ENCODE measurements around the gene SLC34A3.

Gene SLC34A3

GRCh38 chr9:137223078-137223970, 7.4 kb upstream of the SLC34A3 start:
- in situ Hi-C loops (cut with HindIII; ENCODE audit: low pct_unique_long_range_greater_than_20kb, low sequenced_read_pairs) = no loop called here
- no peak; the same call in none of the 2 replicates for TF ChIP-seq JUND (IDR thresholded peaks at IDR 0.05; ENCODE audit: low read depth)
- DNase-seq (ENCODE audit: low read depth in 1 of 2, low spot score in 1 of 2) = peak; percentile 99 to 100

DNA sequence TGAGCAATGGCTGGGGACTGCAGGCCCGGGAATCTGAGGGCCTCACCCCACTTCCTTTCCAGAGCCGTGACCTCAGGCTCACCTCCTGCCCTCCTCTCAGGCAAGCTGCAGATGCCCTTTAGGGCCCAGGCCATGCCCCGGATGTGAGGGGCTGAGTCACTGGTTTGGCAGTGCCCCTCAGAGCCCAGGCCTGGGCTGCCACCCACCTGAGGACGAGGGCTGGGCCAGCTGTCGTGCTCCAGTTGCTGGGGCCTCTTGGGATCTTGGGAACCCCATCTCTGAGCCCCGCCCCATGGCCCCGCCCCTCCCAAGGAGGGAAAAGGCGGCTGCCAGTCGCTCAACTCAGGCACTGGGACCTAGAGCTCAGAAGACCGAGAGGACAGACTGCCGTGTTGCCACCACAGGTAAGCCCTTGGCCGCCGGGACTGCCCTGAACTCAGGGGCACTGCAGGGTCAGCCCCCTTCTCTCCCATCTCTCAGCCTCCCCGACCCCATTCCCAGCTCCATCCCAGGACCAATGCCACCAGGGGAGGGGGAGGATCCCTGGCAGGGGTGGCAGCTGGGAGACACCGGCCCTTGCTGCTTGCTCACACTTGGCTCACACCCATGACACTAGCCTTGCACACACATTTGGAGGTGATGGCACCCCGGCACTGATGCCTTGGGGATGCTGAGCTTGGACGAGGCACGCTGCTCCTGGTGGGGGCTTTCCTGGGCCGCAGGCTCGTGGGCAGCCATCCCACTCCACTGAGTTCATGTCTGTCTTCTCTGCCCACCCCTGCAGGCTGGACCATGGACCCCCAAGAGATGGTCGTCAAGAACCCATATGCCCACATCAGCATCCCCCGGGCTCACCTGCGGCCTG, 5.6 kb upstream of the SLC34A3 start, which contains the start of gene CYSRT1:
Gene CYSRT1 (plus strand): TSS at position 345 of the 865 bp plus-strand sequence. CDS start 448 bp downstream, at position 793.
- peak in 1 of 2 experiments; percentile 54 for DNase-seq (ENCODE audit: low read depth in 1 of 2, low spot score in 1 of 2)
- TF ChIP-seq JUND (IDR thresholded peaks at IDR 0.05; ENCODE audit: low read depth) = no peak
- in situ Hi-C loops (cut with HindIII; ENCODE audit: low pct_unique_long_range_greater_than_20kb, low sequenced_read_pairs) = no loop called here

DNA sequence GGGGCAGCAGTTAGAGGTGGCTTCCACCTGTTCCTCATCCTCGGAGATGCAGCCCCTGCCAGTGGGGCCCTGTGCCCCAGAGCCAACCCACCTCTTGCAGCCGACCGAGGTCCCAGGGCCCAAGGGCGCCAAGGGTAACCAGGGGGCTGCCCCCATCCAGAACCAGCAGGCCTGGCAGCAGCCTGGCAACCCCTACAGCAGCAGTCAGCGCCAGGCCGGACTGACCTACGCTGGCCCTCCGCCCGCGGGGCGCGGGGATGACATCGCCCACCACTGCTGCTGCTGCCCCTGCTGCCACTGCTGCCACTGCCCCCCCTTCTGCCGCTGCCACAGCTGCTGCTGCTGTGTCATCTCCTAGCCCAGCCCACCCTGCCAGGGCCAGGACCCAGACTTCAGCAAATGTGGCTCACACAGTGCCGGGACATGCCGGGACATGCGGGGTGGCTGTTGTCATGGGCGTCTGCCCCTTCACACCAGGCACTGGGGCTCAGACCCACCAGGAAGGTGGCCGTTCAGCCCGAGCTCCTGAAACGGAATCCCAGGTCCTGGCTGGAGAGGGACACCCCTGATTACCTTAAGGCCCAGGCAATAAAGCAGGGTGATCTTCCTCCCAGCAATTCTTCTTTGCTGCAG, 4.9 kb upstream of the SLC34A3 start:
- TF ChIP-seq JUND (IDR thresholded peaks at IDR 0.05; ENCODE audit: low read depth) = no peak
- DNase-seq (ENCODE audit: low read depth in 1 of 2, low spot score in 1 of 2) = no peak
- in situ Hi-C loops (cut with HindIII; ENCODE audit: low pct_unique_long_range_greater_than_20kb, low sequenced_read_pairs) = no loop called here

DNA sequence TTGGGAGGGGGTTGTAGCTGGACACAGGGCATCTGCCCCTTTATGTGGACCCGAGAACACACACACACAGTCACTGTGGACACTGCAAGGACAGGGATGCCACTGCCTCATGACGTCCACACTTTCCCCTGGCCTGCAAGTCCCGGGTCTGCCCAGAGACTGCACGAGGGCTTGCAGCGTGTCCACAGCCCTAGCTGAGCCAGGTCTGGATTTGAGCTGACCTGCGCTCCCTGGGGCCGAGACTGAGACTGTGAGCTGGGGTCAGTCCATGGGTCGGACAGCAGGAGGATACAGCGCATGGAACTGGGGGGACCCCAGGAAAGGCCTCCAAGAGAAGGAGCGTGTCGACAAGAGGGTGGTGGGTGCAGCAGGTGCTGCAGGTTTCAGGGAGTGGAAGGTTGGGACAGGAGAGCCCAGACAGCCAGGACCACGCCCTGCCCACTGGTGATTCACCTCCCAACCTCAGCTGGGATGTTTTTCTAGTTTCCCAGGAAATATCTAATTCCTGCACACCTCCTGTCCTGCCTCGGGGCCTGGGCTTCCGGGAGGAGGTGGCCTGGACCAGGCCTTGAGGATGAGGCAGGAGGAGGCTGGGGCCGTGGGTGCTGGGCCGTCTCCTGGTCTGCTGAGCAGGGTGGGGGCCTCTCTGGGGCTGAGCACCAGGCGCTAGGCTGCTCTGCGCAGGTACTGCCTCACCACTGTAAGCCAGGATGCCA, 4.2 kb upstream of the SLC34A3 start:
- no peak for TF ChIP-seq JUND (IDR thresholded peaks at IDR 0.05; ENCODE audit: low read depth)
- DNase-seq (ENCODE audit: low read depth in 1 of 2, low spot score in 1 of 2) = peak in 1 of 2 experiments; percentile 81
- in situ Hi-C loops (cut with HindIII; ENCODE audit: low pct_unique_long_range_greater_than_20kb, low sequenced_read_pairs) = no loop called here

DNA sequence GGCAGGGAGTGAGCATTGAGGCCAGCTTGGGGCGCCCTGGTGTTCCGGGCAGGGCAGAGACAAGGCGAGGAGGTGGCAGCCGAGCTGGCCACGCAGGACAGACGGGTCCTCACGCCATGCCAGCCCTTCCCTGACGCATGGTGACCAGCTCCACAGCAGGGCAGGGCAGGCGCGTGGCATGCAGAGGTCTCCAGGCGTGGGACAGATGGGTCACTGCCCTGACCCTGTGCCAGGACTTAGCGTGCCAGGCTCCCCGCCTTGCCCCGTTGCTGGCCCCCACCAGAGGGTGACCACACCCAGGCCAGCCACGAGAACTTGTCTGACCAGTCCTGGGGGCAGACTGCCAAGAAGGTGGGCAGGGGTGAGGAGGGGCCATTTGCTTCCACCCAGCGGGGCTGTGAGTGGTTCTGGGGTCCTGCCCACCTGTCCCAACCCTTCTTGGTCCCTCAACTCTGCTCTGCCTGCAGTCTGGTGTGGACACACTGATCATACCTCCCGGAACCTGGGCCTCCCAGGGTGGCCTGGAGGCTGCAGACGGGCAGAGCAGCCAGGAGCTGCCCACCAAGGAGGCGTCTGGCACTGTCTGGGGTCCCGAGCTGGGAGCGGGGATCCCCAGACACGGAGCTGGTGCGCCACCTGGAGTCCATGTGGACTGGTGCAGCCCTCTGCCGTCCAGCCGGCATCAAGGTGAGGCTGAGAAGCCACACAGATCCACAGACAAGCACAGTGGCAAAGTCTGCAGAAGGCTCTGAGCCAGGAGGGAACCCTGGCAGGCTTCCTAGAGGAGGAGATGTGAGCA, 3.4 kb upstream of the SLC34A3 start, which contains the start of gene RNF224:
Gene RNF224 (plus strand): TSS at position 449 of the 799 bp plus-strand sequence. CDS start 834 bp downstream, outside the sequence.
- DNase-seq (ENCODE audit: low read depth in 1 of 2, low spot score in 1 of 2) = peak; percentile 93 to 94
- in situ Hi-C loops (cut with HindIII; ENCODE audit: low pct_unique_long_range_greater_than_20kb, low sequenced_read_pairs) = no loop called here
- no peak for TF ChIP-seq JUND (IDR thresholded peaks at IDR 0.05; ENCODE audit: low read depth)

- in situ Hi-C loops (cut with HindIII; ENCODE audit: low pct_unique_long_range_greater_than_20kb, low sequenced_read_pairs) = no loop called here
- TF ChIP-seq JUND (IDR thresholded peaks at IDR 0.05; ENCODE audit: low read depth) = no peak
- DNase-seq (ENCODE audit: low read depth in 1 of 2, low spot score in 1 of 2) = no peak
Measured at GRCh38 chr9:137227853-137228505, 2.7 kb upstream of the SLC34A3 start.

DNA sequence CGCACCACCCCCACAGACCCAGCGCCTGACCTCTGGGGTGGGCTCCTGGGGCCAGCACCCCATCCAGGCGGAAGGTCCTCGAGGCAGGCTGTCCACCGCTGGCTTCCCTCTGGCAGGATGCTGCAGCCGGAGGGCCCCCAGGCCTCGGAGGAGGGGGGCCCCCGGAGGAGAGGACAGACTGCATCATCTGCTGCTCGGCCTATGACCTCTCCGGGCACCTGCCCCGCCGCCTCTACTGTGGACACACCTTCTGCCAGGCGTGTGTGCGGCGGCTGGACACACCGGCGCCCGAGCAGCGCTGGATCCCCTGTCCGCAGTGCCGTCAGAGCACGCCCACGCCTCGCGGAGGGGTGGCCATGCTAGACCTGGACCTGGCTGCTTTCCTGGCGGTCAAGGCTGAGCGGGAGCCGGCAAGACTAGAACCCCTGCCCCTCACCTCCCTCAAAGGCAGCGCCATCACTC, 2.2 kb upstream of the SLC34A3 start:
- TF ChIP-seq JUND (IDR thresholded peaks at IDR 0.05; ENCODE audit: low read depth) = no peak
- no peak for DNase-seq (ENCODE audit: low read depth in 1 of 2, low spot score in 1 of 2)

DNA sequence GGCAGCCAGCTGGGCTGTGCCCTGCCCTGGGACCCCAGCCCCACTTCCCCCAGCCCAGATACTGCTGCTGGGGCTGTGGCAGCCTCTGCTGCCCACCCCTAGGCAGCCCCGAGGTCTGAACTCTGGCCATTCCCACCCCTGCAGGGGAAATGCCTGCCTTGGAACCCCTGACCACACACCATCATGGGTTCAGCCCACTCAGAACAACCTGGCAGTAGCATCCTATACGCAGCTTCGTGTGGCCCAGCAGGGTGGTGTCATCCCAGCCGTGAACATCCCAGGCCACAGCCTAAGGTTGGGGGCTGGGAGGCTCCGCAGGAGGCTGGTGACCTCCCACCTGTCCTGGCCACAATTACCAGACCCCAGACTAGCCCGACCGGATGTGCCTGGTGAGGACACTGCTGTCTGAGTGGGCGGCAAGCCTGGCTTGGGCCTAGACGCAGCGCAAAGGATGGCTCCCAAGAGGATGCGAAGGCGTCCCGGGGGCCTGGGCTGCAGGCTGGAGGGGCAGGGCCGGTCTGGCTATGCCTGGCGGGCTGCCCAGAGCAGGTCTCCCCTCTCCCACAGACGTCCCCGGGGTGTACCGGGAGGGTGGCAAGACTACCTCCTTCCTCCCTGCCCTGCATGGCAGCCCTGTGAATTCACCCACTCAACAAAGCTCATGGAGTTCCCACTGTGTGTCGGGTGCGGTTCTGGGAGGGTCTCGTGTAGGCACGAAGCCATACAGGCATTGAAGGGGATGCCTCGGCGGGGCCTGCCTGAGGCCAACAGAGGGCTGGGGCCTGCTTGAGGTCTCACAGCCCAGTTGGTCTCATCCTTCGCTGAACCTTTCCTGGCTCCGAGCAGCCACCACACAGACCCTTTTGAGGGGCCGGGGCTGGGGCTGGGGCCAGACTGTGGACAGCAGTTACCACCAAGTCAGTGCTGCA, 1.5 kb upstream of the SLC34A3 start:
- TF ChIP-seq JUND (IDR thresholded peaks at IDR 0.05; ENCODE audit: low read depth) = no peak
- DNase-seq (ENCODE audit: low read depth in 1 of 2, low spot score in 1 of 2) = no peak
- in situ Hi-C loops (cut with HindIII; ENCODE audit: low pct_unique_long_range_greater_than_20kb, low sequenced_read_pairs) = no loop called here

More for the DNA sequence above, 2.2 kb upstream of the SLC34A3 start:
- in situ Hi-C loops (cut with HindIII; ENCODE audit: low pct_unique_long_range_greater_than_20kb, low sequenced_read_pairs) = no loop called here

- DNase-seq (ENCODE audit: low read depth in 1 of 2, low spot score in 1 of 2) = no peak
- in situ Hi-C loops (cut with HindIII; ENCODE audit: low pct_unique_long_range_greater_than_20kb, low sequenced_read_pairs) = no loop called here
- TF ChIP-seq JUND (IDR thresholded peaks at IDR 0.05; ENCODE audit: low read depth) = no peak
Measured at GRCh38 chr9:137229903-137230704, 597 bp upstream of the SLC34A3 start.

Data from T47D (cell line).